Urinary bladder (tissue), 4 donors: ENCODE results near the gene ABCC3. TPM values are rescaled to one million over a fixed set of nuclear protein-coding genes. Genes with fewer than 3 reads are reported as not detected.

Experiments
- DNase-seq: peaks from one replicate; pipeline ENCODE4 v3.0.0-alpha.2; 2015; ENCODE audit errors: extremely low spot score
- H3K27ac ChIP-seq: one replicate; pipeline ENCODE4 v1.5.1; 2013; ENCODE audit warnings: low read depth, mild to moderate bottlenecking, moderate library complexity
- H3K36me3 ChIP-seq: one replicate; pipeline ENCODE4 v1.6.1; 2013; ENCODE audit warnings: mild to moderate bottlenecking, moderate library complexity; ENCODE audit not compliant: insufficient read depth
- H3K4me1 ChIP-seq: one replicate; pipeline ENCODE4 v1.6.1; 2013; ENCODE audit warnings: mild to moderate bottlenecking, moderate library complexity; ENCODE audit not compliant: insufficient read depth
- H3K4me3 ChIP-seq: one replicate; pipeline ENCODE4 v1.5.1; 2013; ENCODE audit warnings: low read depth, low read length
- WGBS: extraction: QIAGEN DNeasy Blood & Tissue Kit; methylation state at CpG from one replicate; pipeline ENCODE4 v1.1.7; 2013; 5-methylcytosine and 5-hydroxymethylcytosine counted together
- polyA plus RNA-seq: library from polyadenylated mRNA; stranded (reverse); fragments of 200-250 nt; gene quantifications from one replicate; pipeline ENCODE4 v1.2.3, GENCODE V29; 2013
- total RNA-seq: library from RNA; depleted of rRNA; stranded (reverse); fragments of >200 nt; gene quantifications from one replicate; pipeline ENCODE4 v1.2.3, GENCODE V29; 2014
- donor health status: healthy with polysubstance abuse.
- donor health status: healthy.

The ABCC3 gene
- total and polyA plus RNA-seq, 2 donors = 6.9 to 13.4 TPM

GRCh38 chr17:50612281-50612680, 22.4 kb upstream of the ABCC3 start:
- 87% methylated on average over 12 of the region's 12 CpGs for WGBS
- Histone ChIP-seq H3K4me3 (no peak overlapping the region), H3K4me1 (no peaks in the 10 kb centered on the region), H3K36me3 (no peaks in the 10 kb centered on the region), H3K27ac (no peak overlapping the region)
- DNase-seq = no peak

GRCh38 chr17:50613007-50613992, 21.4 kb upstream of the ABCC3 start:
- no peak overlapping the region for H3K4me3 ChIP-seq
- 63% methylated on average over 26 of the region's 26 CpGs for WGBS
- no peaks in the 10 kb centered on the region for H3K4me1 ChIP-seq
- no peak for DNase-seq
- H3K27ac ChIP-seq = no peak overlapping the region
- no peaks in the 10 kb centered on the region for H3K36me3 ChIP-seq

GRCh38 chr17:50614471-50615051, 20.1 kb upstream of the ABCC3 start:
- Histone ChIP-seq H3K27ac (no peak overlapping the region), H3K4me3 (no peak overlapping the region), H3K36me3 (no peaks in the 10 kb centered on the region), H3K4me1 (no peaks in the 10 kb centered on the region)
- WGBS = 55% methylated on average over 11 of the region's 11 CpGs
- DNase-seq = no peak

- no peak overlapping the region for H3K4me3 ChIP-seq
- no peak for DNase-seq
- no peaks in the 10 kb centered on the region for H3K4me1 ChIP-seq
- H3K36me3 ChIP-seq = no peaks in the 10 kb centered on the region
- WGBS = 88% methylated on average over 7 of the region's 7 CpGs
- no peak overlapping the region for H3K27ac ChIP-seq
Measured at GRCh38 chr17:50615828-50616227, 18.9 kb upstream of the ABCC3 start.

GRCh38 chr17:50618300-50618699, 16.4 kb upstream of the ABCC3 start:
- WGBS = 85% methylated on average over 4 of the region's 4 CpGs
- Histone ChIP-seq H3K4me1 (no peaks in the 10 kb centered on the region), H3K4me3 (no peak overlapping the region), H3K36me3 (no peaks in the 10 kb centered on the region), H3K27ac (no peak overlapping the region)
- no peak for DNase-seq

- Histone ChIP-seq H3K4me3 (no peak overlapping the region), H3K36me3 (no peaks in the 10 kb centered on the region), H3K4me1 (no peaks in the 10 kb centered on the region), H3K27ac (no peak overlapping the region)
- 84% methylated on average over 11 of the region's 11 CpGs for WGBS
- DNase-seq = no peak
Measured at GRCh38 chr17:50618941-50619340, 15.7 kb upstream of the ABCC3 start.

GRCh38 chr17:50619489-50619888, 15.2 kb upstream of the ABCC3 start:
- Histone ChIP-seq H3K27ac (no peak overlapping the region), H3K4me1 (no peaks in the 10 kb centered on the region), H3K4me3 (no peak overlapping the region), H3K36me3 (no peaks in the 10 kb centered on the region)
- 88% methylated on average over 7 of the region's 7 CpGs for WGBS
- DNase-seq = no peak

- no peaks in the 10 kb centered on the region for H3K4me1 ChIP-seq
- no peak overlapping the region for H3K27ac ChIP-seq
- H3K4me3 ChIP-seq = no peak overlapping the region
- H3K36me3 ChIP-seq = no peaks in the 10 kb centered on the region
- 61% methylated on average over 5 of the region's 5 CpGs for WGBS
- no peak for DNase-seq
Measured at GRCh38 chr17:50620237-50620636, 14.4 kb upstream of the ABCC3 start.

GRCh38 chr17:50620858-50621257, 13.8 kb upstream of the ABCC3 start:
- Histone ChIP-seq H3K4me3 (no peak overlapping the region), H3K27ac (no peak overlapping the region), H3K36me3 (no peaks in the 10 kb centered on the region), H3K4me1 (no peaks in the 10 kb centered on the region)
- WGBS = 66% methylated on average over 17 of the region's 17 CpGs
- DNase-seq = no peak

GRCh38 chr17:50621574-50622031, 13.1 kb upstream of the ABCC3 start:
- Histone ChIP-seq H3K27ac (no peak overlapping the region), H3K36me3 (no peaks in the 10 kb centered on the region), H3K4me1 (no peaks in the 10 kb centered on the region), H3K4me3 (no peak overlapping the region)
- no peak for DNase-seq
- 79% methylated on average over 16 of the region's 16 CpGs for WGBS

- no peak overlapping the region for H3K4me3 ChIP-seq
- no peaks in the 10 kb centered on the region for H3K4me1 ChIP-seq
- H3K36me3 ChIP-seq = no peaks in the 10 kb centered on the region
- 88% methylated on average over 7 of the region's 7 CpGs for WGBS
- no peak overlapping the region for H3K27ac ChIP-seq
- DNase-seq = no peak
Measured at GRCh38 chr17:50624321-50624934, 10.3 kb upstream of the ABCC3 start.

- 87% methylated on average over 19 of the region's 19 CpGs for WGBS
- H3K4me3 ChIP-seq = no peak overlapping the region
Measured at GRCh38 chr17:50625032-50625871, 9.4 kb upstream of the ABCC3 start.

GRCh38 chr17:50626037-50626574, 8.6 kb upstream of the ABCC3 start:
- H3K4me3 ChIP-seq = no peak overlapping the region
- H3K27ac ChIP-seq = no peak overlapping the region
- H3K4me1 ChIP-seq = no peaks in the 10 kb centered on the region
- DNase-seq = no peak
- WGBS = 41% methylated on average over 19 of the region's 19 CpGs
- no peaks in the 10 kb centered on the region for H3K36me3 ChIP-seq

More at GRCh38 chr17:50625032-50625871, 9.4 kb upstream of the ABCC3 start:
- no peaks in the 10 kb centered on the region for H3K36me3 ChIP-seq
- DNase-seq = no peak
- no peak overlapping the region for H3K27ac ChIP-seq
- no peaks in the 10 kb centered on the region for H3K4me1 ChIP-seq
